ENCODE data around the gene LPAR1. TPM values are rescaled to one million over a fixed set of nuclear protein-coding genes. Genes with fewer than 3 reads are reported as not detected.

Gene LPAR1
- total and polyA plus RNA-seq, 10 of the 15 experiments (the other 5 are each of a cell fraction or from before 2014, with no cell fraction given), result 3.3 to 12.9 (median 8.4) TPM

GRCh38 chr9:110850401-110851135, 187.7 kb downstream of the LPAR1 start:
- no peak for FAIRE-seq
- H3K36me3 ChIP-seq (ENCODE audit: control insufficient read depth in 2 of 2, insufficient read depth in 2 of 2, low read length in 1 of 2), result no peaks in the 10 kb centered on the region
- RAD21 ChIA-PET (ENCODE audit: unreplicated experiment), result no interaction called here
- in situ Hi-C loops (cut with MboI) (no loop called here), intact Hi-C loops (cut with micrococcal nuclease; ENCODE audit: unreplicated experiment) (no loop called here)
- POLR2A ChIA-PET, result interaction anchor here (0.9 kb wide), 1 partner anchor 85 kb away, joined by 3 read pairs; no protein-coding TSS in a partner anchor
- no peak for ATAC-seq
- H3K27ac ChIP-seq (ENCODE audit: control insufficient read depth, insufficient read depth), result no peak overlapping the region
- H3K4me3 ChIP-seq, result no peak overlapping the region
- H3K9ac ChIP-seq (ENCODE audit: control insufficient read depth, insufficient read depth, low read length), result no peak overlapping the region
- WGBS (ENCODE audit: insufficient coverage, insufficient replicate concordance, low lambda C conversion rate, missing lambda C conversion rate), result 23% methylated on average over 6 of the region's 6 CpGs
- no peaks in the 10 kb centered on the region for H4K20me1 ChIP-seq (ENCODE audit: control insufficient read depth, insufficient read depth)
- CTCF ChIA-PET, result no interaction called here
- no TSS peak for BruUV-seq (replicated peaks)
- no peaks in the 10 kb centered on the region; the same call in 2 of the 3 replicates for H3K9me3 ChIP-seq (replicated peaks; ENCODE audit: control insufficient read depth, insufficient read depth, low read length)
- no peaks in the 10 kb centered on the region for H3K27me3 ChIP-seq (replicated peaks in 1 of 2; ENCODE audit: control insufficient read depth in 2 of 2, insufficient read depth in 2 of 2, low read length in 1 of 2)
- H2AFZ ChIP-seq (ENCODE audit: control insufficient read depth, low read depth, low read length), result no peak overlapping the region
- H3K79me2 ChIP-seq (ENCODE audit: control insufficient read depth, insufficient read depth, low read length), result no peaks in the 10 kb centered on the region
- H3K4me1 ChIP-seq (ENCODE audit: control insufficient read depth, insufficient read depth, low read length), result no peaks in the 10 kb centered on the region
- DNase-seq (ENCODE audit: low read depth, low spot score), result no peak
- no peak overlapping the region for H3K4me2 ChIP-seq (ENCODE audit: control insufficient read depth, insufficient read depth)
- SMC1A ChIA-PET (ENCODE audit: uncharacterized antibody, unreplicated experiment), result no interaction called here
- TF ChIP-seq KDM1A (IDR thresholded peaks at IDR 0.05; ENCODE audit: borderline replicate concordance), result no peak
- TF ChIP-seq IKZF2 (IDR thresholded peaks at IDR 0.05), result no peak
- no peak for TF ChIP-seq EZH2 (IDR thresholded peaks at IDR 0.05; ENCODE audit: borderline replicate concordance, control insufficient read depth, low read depth, low read length)
- no peak for TF ChIP-seq ZBED1 (IDR thresholded peaks at IDR 0.05; ENCODE audit: borderline replicate concordance)
- no peak for TF ChIP-seq BCL11A (IDR thresholded peaks at IDR 0.05; ENCODE audit: low read depth, low read length)
- TF ChIP-seq RCOR1 (conservative IDR thresholded peaks at IDR 0.05; ENCODE audit: low read depth, low read length), result no peak
- TF ChIP-seq DPF2 (IDR thresholded peaks at IDR 0.05), result no peak
- no peak for TF ChIP-seq NKRF (conservative IDR thresholded peaks at IDR 0.05)
- no peak for TF ChIP-seq PAX8 (IDR thresholded peaks at IDR 0.05)
- no peak for TF ChIP-seq CHD4 (IDR thresholded peaks at IDR 0.05)
- TF ChIP-seq HDAC6 (IDR thresholded peaks at IDR 0.05; ENCODE audit: unreplicated experiment), result no peak
- TF ChIP-seq SP1 (IDR thresholded peaks at IDR 0.05; ENCODE audit: low read depth, low read length), result no peak
- TF ChIP-seq CTCF (IDR thresholded peaks at IDR 0.05 in 2 of 3, conservative IDR thresholded peaks at IDR 0.05 in 1 of 3; ENCODE audit: control insufficient read depth in 2 of 3, extremely low read depth in 1 of 3, insufficient read depth in 1 of 3, low read depth in 3 of 3, low read length in 3 of 3), result no peak
- TF ChIP-seq TBL1XR1 (IDR thresholded peaks at IDR 0.05; ENCODE audit: low read depth, low read length), result no peak
- no peak for TF ChIP-seq BCL3 (IDR thresholded peaks at IDR 0.05; ENCODE audit: borderline replicate concordance, insufficient read depth, low read depth, low read length, poor library complexity, severe bottlenecking)
- TF ChIP-seq ATF2 (IDR thresholded peaks at IDR 0.05; ENCODE audit: low read length), result no peak
- TF ChIP-seq MXI1 (IDR thresholded peaks at IDR 0.05; ENCODE audit: low read depth, low read length), result no peak
- no peak for TF ChIP-seq MEF2B (IDR thresholded peaks at IDR 0.05; ENCODE audit: partially characterized antibody, poor library complexity, severe bottlenecking)
- no peak for TF ChIP-seq STAT3 (IDR thresholded peaks at IDR 0.05; ENCODE audit: low read depth, low read length)

All from GM12878 (cell line).